Sciatic nerve (tissue), 2 donors: ENCODE results near the gene PLD2. TPM values are rescaled to one million over a fixed set of nuclear protein-coding genes. Genes with fewer than 3 reads are reported as not detected.

Experiments
- ATAC-seq: fragments of 200-7000 bp; cut with Tn5 transposase; one replicate; pipeline ENCODE4 v1.9.1; 2020; ENCODE audit warnings: mild to moderate bottlenecking, moderate library complexity
- DNase-seq: peaks from one replicate; pipeline ENCODE4 v3.0.0-alpha.2; 2020; ENCODE audit warnings: low spot score
- intact Hi-C: fragments of 100-400 bp; cut with DNase I; formaldehyde crosslinking; loops from one replicate; pipeline ENCODE4 v1.14.2; 2022
- total RNA-seq: library from RNA; stranded (reverse); fragmentation: NEBNext Ultra II Directional; extraction: Animal tissue kit (Norgen Biotek cat#: 25700); gene quantifications from one replicate; pipeline ENCODE4 v1.2.1, GENCODE V29; 2021
- donor health status: DM: no; HTN: no; CAD: no.
- donor health status: DM: no; HTN: no; CAD: no.

The PLD2 gene, protein sequence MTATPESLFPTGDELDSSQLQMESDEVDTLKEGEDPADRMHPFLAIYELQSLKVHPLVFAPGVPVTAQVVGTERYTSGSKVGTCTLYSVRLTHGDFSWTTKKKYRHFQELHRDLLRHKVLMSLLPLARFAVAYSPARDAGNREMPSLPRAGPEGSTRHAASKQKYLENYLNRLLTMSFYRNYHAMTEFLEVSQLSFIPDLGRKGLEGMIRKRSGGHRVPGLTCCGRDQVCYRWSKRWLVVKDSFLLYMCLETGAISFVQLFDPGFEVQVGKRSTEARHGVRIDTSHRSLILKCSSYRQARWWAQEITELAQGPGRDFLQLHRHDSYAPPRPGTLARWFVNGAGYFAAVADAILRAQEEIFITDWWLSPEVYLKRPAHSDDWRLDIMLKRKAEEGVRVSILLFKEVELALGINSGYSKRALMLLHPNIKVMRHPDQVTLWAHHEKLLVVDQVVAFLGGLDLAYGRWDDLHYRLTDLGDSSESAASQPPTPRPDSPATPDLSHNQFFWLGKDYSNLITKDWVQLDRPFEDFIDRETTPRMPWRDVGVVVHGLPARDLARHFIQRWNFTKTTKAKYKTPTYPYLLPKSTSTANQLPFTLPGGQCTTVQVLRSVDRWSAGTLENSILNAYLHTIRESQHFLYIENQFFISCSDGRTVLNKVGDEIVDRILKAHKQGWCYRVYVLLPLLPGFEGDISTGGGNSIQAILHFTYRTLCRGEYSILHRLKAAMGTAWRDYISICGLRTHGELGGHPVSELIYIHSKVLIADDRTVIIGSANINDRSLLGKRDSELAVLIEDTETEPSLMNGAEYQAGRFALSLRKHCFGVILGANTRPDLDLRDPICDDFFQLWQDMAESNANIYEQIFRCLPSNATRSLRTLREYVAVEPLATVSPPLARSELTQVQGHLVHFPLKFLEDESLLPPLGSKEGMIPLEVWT
- total RNA-seq: 47.0 TPM

DNA sequence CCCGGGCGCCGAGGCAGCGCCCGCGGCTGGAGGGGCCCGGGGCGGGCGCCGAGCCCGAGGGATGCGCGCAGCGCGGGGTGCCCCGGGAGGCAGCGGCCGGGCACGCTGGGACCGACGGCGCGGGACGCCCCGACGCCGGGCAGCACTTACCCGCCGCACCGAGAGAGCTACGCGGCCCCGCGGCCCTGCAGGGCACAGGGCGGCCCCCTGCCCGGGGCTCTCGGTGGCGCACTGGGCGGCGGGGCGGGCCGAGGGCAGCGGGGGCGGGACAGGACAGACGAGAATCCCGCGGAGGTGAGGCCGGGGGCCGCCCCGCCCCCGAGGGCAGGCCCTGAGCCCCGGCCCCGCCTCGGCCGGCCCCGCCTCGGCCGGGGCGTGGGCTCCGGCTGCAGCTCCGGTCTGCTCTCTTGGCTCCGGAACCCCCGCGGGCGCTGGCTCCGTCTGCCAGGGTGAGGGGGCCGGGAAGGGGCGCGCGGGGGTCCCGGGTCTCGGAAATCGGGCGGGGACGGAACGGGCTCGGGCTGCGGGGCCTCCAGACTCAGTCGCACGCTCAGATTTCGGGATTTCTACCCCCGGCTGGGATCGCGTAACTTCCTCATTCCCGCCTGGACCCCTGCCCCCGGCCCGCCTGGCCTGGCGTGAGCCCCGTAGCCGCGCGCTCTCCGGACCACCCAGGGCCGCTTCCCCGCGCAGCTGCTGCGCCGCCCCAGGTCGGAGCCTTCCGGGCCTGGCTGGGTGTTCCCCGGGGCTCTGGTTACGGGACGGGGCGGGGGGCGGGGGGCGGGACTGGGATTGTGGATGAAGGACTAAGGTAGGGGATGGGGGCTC lies at the start of gene PLD2:
Gene PLD2 (plus strand): TSS at position 376 of the 828 bp plus-strand sequence. CDS start 621 bp downstream, outside the sequence.
- DNase-seq (peak; percentile 90), ATAC-seq (peak; percentile 97)
- intact Hi-C loops: no loop called here

DNA sequence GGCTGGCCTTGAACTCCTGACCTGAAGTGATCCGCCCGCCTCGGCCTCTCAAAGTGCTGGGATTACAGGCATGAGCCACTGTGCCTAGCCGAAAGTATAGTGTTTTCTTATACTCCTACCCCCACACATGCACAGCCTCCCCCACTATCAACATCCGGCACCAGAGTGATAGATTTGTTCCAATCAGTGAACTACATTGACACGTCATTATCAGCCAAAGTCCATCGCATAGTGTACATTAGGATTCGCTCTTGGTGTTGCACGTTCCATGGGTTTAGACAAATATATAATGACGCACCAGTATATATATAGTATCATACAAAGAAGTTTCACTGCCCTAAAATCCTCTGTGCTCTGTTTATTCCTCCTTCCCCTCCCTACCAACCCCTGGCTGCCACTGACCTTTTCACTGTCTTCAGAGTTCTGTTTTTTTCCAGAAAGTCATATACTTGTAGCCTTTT lies 47.1 kb upstream of the PLD2 start:
- DNase-seq (no peak), ATAC-seq (peak; percentile 81)
- intact Hi-C loops: no loop called here

DNA sequence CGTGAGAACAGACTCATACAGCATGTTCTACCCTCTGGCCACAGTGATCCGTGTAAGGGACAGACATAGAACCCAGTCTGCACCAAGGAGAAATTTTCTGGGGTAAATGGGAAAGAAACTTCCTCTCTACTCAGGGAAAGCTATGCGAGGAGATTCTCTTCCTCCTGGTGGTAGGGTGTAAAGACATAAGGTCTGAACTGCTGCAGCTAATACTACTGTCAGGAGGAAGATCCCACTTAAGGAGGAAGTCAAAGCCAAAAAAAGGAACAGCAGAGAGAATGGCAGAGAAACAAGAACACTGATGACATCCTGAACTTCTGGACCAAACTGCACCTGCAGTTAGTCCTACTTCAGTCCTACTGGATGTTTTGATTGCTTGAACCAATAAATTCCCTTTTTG lies 42.4 kb upstream of the PLD2 start:
- intact Hi-C loops: no loop called here
- peak; percentile 63 for ATAC-seq
- no peak for DNase-seq

DNA sequence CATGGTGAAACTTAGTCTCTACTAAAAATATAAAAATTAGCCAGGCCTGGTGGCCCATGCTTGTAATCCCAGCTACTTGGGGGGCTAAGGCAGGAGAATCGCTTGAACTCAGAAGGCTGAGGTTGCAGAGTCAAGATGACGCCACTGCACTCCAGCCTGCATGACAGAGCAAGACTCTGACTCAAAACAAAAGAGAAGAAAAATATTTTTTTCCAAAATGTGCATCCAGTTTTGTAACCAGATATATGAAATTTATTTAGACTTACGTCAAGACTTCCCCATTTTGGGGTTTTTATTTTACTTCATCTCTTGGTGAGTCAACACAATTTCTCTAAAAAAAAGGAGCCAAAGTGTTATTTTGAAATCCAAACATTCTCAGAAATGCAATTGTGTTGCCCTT lies 40.8 kb upstream of the PLD2 start:
- ATAC-seq (peak; percentile 68), DNase-seq (no peak)
- intact Hi-C loops: no loop called here

DNA sequence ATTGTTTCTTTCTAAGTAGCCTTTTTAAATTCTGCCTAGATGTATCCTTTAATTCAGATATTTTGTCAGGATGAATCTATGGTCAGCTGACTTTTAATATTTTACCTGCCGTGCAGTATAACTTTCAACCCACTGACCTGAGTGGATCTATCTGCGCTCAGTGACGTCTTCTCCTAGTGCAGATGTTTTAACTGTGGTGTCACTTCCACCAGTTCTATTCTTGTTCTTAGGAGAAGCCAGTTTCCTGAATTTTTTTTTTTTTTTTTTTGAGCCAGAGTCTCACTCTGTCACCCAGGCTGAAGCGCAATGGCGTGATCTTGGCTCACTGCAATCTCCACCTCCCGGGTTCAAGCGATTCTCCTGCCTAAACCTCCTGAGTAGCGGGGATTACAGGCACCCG lies 40.2 kb upstream of the PLD2 start:
- ATAC-seq: peak; percentile 70
- intact Hi-C loops: no loop called here
- no peak for DNase-seq

DNA sequence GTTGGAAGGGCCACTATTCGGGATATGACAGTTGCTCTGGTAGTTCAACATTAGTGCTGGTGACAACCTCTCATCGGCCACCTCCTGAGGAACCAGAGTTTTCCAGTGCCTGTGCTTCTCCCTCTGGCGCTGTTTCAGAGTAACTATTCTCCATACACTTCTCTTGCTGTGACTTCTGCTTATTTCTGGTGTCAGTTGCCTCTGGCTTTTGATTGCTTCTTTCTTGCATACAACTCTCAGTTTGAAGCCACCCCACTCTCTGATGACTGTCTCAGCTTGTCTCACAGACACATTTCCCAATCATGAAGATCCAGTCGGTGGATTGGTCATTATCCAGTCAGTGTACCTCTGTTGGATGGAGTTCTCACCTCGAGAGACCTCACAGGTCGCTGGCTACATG lies 38.7 kb upstream of the PLD2 start:
- intact Hi-C loops: no loop called here
- ATAC-seq: no peak

DNA sequence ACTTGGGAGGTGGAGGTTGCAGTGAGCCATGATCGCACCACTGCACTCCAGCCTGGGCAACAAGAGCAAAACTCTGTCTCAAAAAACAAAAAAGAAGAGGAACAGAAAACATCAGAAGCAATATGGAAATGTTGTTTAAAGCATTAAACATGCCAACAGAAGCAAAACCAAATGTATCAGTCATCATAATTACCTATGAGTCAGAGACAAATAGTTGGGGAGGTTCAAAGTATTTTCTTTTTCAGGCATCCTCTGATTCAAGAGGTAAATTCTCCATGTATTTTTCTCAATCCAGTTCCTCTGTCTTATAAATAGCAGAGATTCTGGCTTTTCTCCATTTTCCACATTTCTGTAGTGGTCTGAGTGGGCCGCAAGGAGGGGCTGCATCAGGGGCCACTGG lies 37.3 kb upstream of the PLD2 start:
- no peak for ATAC-seq
- intact Hi-C loops: no loop called here

More for the DNA sequence above, 38.7 kb upstream of the PLD2 start:
- no peak for DNase-seq

DNA sequence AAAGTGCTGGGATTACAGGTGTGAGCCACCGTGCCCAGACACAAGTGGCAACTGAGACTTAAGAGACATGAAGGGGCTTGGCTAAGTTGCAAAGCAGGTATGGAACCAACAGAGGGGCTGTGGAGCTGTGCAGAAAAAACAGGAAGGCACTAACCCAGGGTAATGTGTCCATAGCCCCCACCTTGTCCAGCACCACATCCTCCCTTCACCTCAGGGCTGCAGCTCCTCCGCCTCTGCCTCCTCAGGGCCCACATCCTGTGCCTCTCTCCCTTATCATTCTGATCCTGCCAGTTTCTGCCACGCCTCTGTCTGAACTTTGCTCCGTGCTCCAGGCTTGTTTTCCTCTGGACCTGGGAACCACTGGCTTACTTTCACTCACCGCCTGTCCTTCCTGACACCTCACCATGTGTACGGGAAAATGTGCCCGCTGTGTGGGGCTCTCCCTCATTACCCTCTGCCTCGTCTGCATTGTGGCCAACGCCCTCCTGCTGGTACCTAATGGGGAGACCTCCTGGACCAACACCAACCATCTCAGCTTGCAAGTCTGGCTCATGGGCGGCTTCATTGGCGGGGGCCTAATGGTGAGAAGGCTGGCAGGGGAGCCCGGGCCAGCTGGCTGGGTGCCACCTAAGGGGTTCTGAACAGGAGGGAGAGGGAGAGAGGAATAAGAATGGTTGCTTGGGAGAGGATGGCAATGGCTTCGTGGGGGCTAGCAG lies 35.3 kb upstream of the PLD2 start, which contains the start of gene TM4SF5:
Gene TM4SF5 (plus strand): TSS at position 368 of the 716 bp plus-strand sequence. CDS start 37 bp downstream, at position 405.
- intact Hi-C loops: no loop called here
- DNase-seq (no peak), ATAC-seq (no peak)

More for the DNA sequence above, 37.3 kb upstream of the PLD2 start:
- no peak for DNase-seq

DNA sequence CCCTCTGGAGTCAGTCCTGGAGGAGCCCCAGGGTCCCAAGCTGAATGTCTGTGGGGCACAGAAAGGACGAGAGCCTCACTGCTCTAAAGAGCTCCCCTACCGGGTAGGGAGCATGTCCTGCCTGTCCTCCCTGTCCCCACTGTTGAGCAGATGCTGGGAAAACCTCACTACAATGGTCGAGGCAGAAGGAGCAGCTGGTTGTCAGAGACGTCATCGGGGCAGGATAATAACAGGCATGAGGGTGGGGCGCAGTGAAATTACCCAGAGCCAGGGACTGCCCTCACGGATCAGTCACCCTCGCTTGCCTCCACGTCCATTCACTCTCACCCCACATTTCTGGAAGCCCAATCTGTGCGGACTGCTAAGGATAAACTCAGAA lies 34.7 kb upstream of the PLD2 start:
- DNase-seq: no peak
- ATAC-seq: no peak
- intact Hi-C loops: no loop called here

DNA sequence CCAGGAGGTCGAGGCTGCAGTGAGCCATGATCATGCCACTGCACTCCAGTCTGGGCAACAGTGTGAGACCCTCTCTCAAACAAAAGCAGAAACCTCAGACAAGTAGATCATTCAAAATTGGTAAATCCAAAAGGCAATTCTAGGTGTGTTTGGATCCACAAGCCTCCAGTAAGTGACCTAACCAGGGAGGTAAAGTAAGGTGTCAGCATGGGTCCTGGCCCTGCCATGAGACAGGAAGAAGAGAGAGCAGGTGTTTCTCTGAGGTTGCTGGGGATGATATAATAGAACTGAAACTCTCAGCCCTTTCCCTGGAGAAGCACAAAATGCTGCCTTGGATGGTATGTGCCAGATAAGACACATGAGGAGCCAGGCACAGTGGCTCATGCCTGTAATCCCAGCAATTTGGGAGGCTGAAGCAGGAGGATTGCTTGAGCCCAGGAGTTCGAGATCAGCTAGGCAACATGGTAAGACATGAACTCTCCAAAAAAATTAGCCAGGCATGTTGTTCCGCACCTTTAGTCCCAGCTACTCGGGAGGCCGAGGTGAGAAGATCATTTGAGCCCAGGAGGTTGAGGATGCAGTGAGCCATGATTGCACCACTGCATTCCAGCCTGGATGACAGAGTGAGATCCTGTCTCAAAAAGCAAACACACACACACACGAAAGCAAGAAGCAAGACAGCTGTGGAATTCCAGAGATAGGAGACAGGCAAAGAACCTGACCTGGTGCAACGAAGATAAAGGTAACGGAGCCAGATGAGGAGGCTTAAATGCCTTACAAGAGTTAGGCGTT lies 28.8 kb upstream of the PLD2 start:
- intact Hi-C loops: no loop called here
- no peak for DNase-seq

DNA sequence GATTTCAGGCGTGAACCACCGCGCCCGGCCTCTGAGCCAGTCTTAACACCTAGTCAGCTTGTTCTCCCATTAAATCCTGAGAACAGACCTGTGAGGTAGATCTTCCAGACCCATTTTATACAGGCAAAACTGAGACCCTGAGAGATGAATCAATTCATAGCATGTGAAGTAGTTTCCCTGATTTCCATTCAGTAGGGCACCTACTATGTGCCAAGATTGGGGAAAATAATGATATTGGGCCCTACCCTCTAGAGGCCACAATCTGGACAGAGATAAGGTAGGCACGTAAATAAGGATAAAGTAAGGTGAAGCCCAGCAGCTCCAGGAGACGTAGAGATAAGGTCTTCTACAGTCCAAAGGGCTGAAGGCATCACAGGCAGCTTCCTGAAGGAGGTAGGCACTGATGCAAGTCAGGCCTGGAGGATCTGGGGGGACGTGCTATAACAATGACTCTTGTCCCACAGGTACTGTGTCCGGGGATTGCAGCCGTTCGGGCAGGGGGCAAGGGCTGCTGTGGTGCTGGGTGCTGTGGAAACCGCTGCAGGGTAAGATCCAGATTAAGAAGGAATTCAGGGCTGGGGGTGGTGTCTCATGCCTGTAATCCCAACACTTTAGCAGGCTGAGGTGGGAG lies 26.5 kb upstream of the PLD2 start:
- intact Hi-C loops: no loop called here
- ATAC-seq: no peak
- DNase-seq: no peak

More for the DNA sequence above, 28.8 kb upstream of the PLD2 start:
- ATAC-seq: no peak

DNA sequence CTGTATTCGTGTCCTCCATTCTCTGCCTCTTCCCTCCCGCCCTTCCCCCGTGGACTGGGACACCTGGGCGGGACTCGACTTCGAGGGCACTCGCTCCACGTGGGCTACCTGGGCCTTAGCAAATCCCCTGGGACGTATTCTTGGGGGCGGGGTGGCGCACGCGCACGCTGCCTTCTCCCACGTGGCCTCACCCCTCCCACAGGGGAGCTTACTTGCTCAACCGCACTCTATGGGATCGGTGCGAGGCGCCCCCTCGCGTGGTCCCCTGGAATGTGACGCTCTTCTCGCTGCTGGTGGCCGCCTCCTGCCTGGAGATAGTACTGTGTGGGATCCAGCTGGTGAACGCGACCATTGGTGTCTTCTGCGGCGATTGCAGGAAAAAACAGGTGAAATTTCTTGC lies 24.3 kb upstream of the PLD2 start:
- intact Hi-C loops: no loop called here
- DNase-seq: no peak
- ATAC-seq: no peak

DNA sequence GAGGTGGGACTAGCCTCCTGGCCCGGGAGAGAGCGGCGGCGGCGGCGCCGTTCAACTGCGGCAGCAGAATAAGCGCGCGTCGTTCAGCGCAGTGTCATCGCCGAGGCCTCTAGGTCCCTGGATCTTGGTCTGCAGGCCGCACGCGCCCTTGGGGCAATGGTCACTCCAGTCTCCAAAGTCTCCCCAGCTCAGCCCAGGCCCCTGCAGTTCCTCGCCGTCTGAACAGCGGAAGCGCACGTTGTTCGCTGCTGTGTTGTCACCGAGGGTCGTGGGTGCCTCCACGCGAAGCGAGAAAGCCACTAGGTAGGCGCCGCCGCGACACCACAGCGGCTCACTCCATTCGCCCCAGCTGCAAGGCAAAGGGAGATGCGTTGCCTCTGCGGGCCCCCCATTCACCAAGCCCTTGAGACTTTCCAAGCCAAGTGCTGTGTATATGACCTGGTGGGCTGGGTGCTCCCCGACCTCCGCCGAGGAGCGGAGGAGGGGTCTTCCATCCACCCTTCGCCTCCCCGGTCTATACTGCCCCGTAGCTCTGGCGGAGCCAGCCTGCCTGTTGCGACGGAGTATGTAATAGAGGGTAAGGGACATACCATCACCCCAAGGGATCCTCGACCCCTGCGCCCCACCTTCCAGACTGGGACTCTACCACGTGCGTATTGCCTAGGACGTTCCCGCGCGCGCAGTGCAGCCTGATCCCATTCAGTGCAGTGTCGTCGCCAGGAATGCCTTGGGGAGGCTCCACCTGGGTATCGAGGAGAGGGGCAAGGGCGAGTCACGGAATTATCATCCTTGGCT lies 21.4 kb upstream of the PLD2 start:
- DNase-seq (no peak), ATAC-seq (peak; percentile 1)
- intact Hi-C loops: loop anchor here (5.0 kb wide), 1 partner anchor 107 kb away; no protein-coding TSS in a partner anchor

DNA sequence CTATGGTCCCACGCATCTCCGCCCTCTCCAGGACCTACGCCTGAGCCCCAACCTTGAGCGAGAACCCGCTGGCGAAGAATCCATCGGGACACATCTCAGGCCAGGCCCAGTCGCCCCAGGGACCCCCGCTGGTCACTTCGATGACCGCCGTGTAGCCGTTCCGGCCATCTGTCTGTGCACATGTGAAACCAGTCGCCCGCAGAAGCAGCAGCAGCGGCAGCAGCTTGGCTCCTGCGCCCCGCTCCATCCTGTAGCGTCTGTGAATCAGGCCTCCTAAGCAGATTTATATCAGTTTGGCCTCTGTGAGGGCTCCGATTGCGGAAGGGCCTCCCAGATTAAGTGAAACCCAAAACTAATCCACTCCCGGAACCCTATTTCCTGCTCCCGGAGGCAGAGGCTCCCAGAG lies 20.8 kb upstream of the PLD2 start, which contains the start of gene VMO1:
Gene VMO1 (minus strand): TSS at position 259 of the 406 bp plus-strand sequence. CDS start 12 bp downstream, at position 247.
- intact Hi-C loops: loop anchor here (5.0 kb wide), 1 partner anchor 106 kb away; no protein-coding TSS in a partner anchor
- peak; percentile 67 for DNase-seq
- peak; percentile 10 for ATAC-seq

DNA sequence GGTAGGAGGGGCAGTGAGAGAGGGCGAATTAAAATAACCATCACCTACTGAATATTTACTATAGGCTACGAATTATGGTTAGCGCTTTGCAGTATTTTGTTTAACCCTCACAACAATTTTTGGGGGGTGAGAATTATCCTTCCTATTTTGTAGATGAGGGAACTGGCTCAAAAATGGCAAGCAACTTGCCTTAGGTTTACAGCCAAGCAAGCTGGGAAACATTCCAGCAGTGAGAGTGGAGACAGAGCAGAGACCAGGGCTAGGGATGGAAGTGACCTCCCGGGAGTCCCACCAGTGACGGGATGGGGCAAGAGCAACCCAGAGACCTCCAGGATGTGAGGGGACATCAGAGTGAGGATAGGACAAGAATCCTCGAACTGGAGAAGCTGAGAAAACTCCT lies 20.4 kb upstream of the PLD2 start:
- intact Hi-C loops: loop anchor here (5.0 kb wide), 1 partner anchor 106 kb away; no protein-coding TSS in a partner anchor
- DNase-seq (no peak), ATAC-seq (no peak)
